ENCODE data around the gene OGFOD3.

DNA sequence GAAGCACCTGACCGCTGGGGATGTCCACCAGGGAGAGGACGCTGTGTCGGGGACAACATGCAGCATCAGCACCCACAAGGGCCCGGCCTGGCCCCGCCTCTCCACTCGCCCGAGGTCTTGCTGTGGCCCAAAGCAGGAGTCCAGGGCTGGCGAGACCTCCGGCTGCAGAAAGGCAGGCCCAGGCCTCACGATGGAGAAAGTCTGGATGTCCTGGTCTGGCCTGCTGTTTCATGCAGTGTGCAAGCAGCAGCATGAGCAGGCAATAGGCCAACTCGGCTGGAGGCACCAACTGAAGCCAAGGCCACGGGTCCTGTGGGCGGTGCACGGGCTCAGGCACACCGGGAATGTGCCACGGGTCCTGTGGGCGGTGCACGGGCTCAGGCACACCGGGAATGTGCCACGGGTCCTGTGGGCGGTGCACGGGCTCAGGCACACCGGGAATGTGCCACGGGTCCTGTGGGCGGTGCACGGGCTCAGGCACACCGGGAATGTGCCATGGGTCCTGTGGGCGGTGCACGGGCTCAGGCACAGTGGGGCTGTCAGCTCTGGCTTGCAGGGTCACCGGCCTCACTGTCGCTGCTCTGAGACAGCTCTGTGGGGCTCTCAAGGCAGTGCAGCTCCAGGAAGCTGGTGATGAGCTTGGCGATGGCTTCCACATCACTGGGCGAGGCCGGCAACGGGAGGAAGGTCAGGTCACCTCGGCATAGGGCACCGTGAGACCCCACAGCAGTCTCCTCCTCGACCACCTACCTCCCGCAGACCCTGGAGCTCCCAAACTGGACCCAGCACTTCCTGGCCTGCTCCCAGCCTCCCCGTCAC is 25.3 kb upstream of the OGFOD3 start:
- TF ChIP-seq FOXM1 (IDR thresholded peaks at IDR 0.05; ENCODE audit: borderline replicate concordance) (no peak), ELF4 (IDR thresholded peaks at IDR 0.05) (no peak), SP1 (IDR thresholded peaks at IDR 0.05) (no peak), ZNF384 (IDR thresholded peaks at IDR 0.05) (no peak), BHLHE40 (IDR thresholded peaks at IDR 0.05; ENCODE audit: borderline replicate concordance) (no peak), SUZ12 (IDR thresholded peaks at IDR 0.05) (no peak), CTBP1 (IDR thresholded peaks at IDR 0.05; ENCODE audit: borderline replicate concordance) (no peak)
- TF ChIP-seq, protein P1, sequence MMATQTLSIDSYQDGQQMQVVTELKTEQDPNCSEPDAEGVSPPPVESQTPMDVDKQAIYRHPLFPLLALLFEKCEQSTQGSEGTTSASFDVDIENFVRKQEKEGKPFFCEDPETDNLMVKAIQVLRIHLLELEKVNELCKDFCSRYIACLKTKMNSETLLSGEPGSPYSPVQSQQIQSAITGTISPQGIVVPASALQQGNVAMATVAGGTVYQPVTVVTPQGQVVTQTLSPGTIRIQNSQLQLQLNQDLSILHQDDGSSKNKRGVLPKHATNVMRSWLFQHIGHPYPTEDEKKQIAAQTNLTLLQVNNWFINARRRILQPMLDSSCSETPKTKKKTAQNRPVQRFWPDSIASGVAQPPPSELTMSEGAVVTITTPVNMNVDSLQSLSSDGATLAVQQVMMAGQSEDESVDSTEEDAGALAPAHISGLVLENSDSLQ (IDR thresholded peaks at IDR 0.05), result no peak
